Natural killer cell (primary cell): ENCODE results near the gene GABPA. TPM values are rescaled to one million over a fixed set of nuclear protein-coding genes. Genes with fewer than 3 reads are reported as not detected.
A peak's percentile ranks its signal among the peaks of the same experiment; 100 is the strongest.
"Not testable (repeated sequence)": the region's sequence is repeated elsewhere in the genome, so short reads cannot be mapped to it uniquely, and the experiment has no call there.

Experiments used
- ATAC-seq, 3 donors: fragments of 150-1000 bp in 2 of 3; fragments of 200-7000 bp in 1 of 3; cut with Tn5 transposase; 1 replicate in 1 of 3; 2 replicates in 2 of 3; pipeline ENCODE4 v1.10.0; 2021; ENCODE audit warnings: mild to moderate bottlenecking in 2 of 3, moderate library complexity in 2 of 3
- DNase-seq, 2 donors: peaks; one replicate each; pipeline versions ENCODE4 v3.0.0 to v3.0.0-alpha.2; 2013 to 2021; ENCODE audit warnings: mixed read lengths in 1 of 2
- H3K27ac ChIP-seq: one replicate; pipeline ENCODE4 v1.5.1; 2013; ENCODE audit warnings: mild to moderate bottlenecking, low read length
- H3K27me3 ChIP-seq: one replicate; pipeline ENCODE4 v1.6.1; 2013; ENCODE audit warnings: low read length; ENCODE audit not compliant: control insufficient read depth, insufficient read depth
- H3K36me3 ChIP-seq: one replicate; pipeline ENCODE4 v1.6.1; 2013; ENCODE audit warnings: low read length; ENCODE audit not compliant: control insufficient read depth, insufficient read depth
- H3K4me1 ChIP-seq: one replicate; pipeline ENCODE4 v1.6.1; 2013; ENCODE audit warnings: low read length; ENCODE audit not compliant: control insufficient read depth, insufficient read depth
- H3K4me3 ChIP-seq: one replicate; pipeline ENCODE4 v1.5.1; 2013; ENCODE audit warnings: low read length
- H3K9me3 ChIP-seq: one replicate; pipeline ENCODE4 v1.6.1; 2013; ENCODE audit warnings: low read length; ENCODE audit not compliant: control insufficient read depth, insufficient read depth
- H3K27ac Mint-ChIP-seq, 2 donors: one replicate each; pipeline ENCODE4 v1.8.0; 2022; ENCODE audit warnings: mild to moderate bottlenecking in 2 of 2, mixed read lengths in 2 of 2, moderate library complexity in 1 of 2
- H3K27me3 Mint-ChIP-seq, 2 donors: one replicate each; pipeline ENCODE4 v1.8.0; 2022; ENCODE audit warnings: low read depth in 2 of 2, mixed read lengths in 2 of 2
- H3K36me3 Mint-ChIP-seq: one replicate; pipeline ENCODE4 v1.8.0; 2022; ENCODE audit warnings: mixed read lengths
- H3K4me1 Mint-ChIP-seq, 2 donors: one replicate each; pipeline ENCODE4 v1.8.0; 2022; ENCODE audit warnings: mixed read lengths in 2 of 2
- H3K4me3 Mint-ChIP-seq: one replicate; pipeline ENCODE4 v1.8.0; 2022; ENCODE audit warnings: mild to moderate bottlenecking, moderate library complexity, mixed read lengths
- H3K9me3 Mint-ChIP-seq, 2 donors: one replicate each; pipeline ENCODE4 v1.8.0; 2022; ENCODE audit warnings: mixed read lengths in 2 of 2
- WGBS: methylation state at CpG from one replicate; pipeline ENCODE4 v1.1.7; 2013; ENCODE audit warnings: missing lambda C conversion rate; ENCODE audit not compliant: insufficient coverage; 5-methylcytosine and 5-hydroxymethylcytosine counted together
- intact Hi-C: fragments of 100-400 bp; cut with micrococcal nuclease; formaldehyde crosslinking; loops from one replicate; pipeline ENCODE4 v1.14.2; 2022
- total RNA-seq, 4 donors: library from RNA; stranded (reverse); fragments of 120-200 nt in 1 of 4; gene quantifications; one replicate each; pipeline versions ENCODE4 v1.2.3 to v1.2.4, GENCODE V29; 2013 to 2022
- TF ChIP-seq, protein P1 (sequence below): fragments of 200-600 bp; IDR thresholded peaks from one replicate; pipeline ENCODE4 v1.8.0; 2022; ENCODE audit warnings: antibody characterized with exemption

Gene GABPA
- total RNA-seq, 3 donors from 2014 or later (not counting 1 experiment from before 2014, with no cell fraction given), result 25.2 to 29.3 (median 27.7) TPM

DNA sequence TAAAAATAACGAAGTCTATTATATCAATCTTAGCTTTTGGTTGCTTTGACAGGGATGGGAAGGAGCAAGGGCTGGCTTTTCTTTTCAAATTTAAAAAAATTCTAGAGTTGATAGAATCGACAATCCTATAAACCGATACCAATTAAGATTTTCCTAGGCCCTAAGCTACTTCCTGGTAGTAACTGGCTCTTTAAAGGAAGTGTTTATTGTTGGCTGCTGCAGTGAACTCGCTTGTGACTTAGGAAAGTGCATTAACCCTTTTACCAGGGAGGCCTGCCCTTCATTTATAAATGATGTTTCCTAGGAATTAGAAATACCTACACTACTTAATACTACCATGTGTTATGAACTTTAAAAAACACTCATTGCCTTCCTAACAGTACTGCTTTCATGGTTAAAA, 33.2 kb upstream of the GABPA start:
- H3K9me3 Mint-ChIP-seq, result no peaks in the 10 kb centered on the region
- Histone ChIP-seq H3K4me3 (no peak overlapping the region), H3K36me3 (no peaks in the 10 kb centered on the region), H3K9me3 (no peaks in the 10 kb centered on the region), H3K4me1 (no peaks in the 10 kb centered on the region), H3K27me3 (no peaks in the 10 kb centered on the region), H3K27ac (no peak overlapping the region)
- H3K27ac Mint-ChIP-seq, result no peak overlapping the region
- intact Hi-C loops, result no loop called here
- TF ChIP-seq, protein P1, sequence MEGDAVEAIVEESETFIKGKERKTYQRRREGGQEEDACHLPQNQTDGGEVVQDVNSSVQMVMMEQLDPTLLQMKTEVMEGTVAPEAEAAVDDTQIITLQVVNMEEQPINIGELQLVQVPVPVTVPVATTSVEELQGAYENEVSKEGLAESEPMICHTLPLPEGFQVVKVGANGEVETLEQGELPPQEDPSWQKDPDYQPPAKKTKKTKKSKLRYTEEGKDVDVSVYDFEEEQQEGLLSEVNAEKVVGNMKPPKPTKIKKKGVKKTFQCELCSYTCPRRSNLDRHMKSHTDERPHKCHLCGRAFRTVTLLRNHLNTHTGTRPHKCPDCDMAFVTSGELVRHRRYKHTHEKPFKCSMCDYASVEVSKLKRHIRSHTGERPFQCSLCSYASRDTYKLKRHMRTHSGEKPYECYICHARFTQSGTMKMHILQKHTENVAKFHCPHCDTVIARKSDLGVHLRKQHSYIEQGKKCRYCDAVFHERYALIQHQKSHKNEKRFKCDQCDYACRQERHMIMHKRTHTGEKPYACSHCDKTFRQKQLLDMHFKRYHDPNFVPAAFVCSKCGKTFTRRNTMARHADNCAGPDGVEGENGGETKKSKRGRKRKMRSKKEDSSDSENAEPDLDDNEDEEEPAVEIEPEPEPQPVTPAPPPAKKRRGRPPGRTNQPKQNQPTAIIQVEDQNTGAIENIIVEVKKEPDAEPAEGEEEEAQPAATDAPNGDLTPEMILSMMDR, result no peak
- DNase-seq, result no peak
- ATAC-seq, result no peak
- H3K4me3 Mint-ChIP-seq, result no peak overlapping the region
- no CpG with 5 or more reads among the region's 4 CpGs for WGBS
- no peaks in the 10 kb centered on the region for H3K27me3 Mint-ChIP-seq
- H3K36me3 Mint-ChIP-seq, result no peaks in the 10 kb centered on the region
- no peaks in the 10 kb centered on the region for H3K4me1 Mint-ChIP-seq

DNA sequence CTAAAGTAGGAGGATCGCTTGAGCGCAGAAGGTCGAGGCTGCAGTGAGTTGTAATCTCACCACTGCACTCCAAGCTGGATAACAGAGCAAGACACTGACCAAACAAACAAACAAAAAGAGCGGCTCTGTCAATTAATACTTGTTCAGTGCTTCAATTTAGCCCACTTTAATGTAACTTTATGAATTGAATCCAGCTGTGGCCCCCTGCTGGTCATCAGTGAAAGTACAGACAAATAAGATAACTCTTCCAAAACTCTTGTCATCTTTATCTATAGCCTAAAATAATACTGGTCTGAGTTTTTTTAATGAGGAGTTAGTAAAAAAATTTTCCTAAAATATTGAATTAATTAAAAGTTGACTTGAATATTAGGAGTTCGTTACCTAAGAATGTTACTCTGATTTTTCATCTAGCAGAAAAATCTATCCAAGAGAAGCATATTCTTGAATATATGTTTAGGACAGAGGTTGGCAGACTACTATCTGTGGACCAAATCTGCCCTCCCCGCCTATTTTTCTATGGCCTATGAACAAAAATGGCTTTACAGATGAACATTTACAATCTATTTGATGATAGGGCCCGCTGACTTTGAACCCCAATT, 26.2 kb upstream of the GABPA start:
- Mint-ChIP-seq H3K4me3 (no peak overlapping the region), H3K4me1 (no peaks in the 10 kb centered on the region), H3K9me3 (no peaks in the 10 kb centered on the region), H3K36me3 (no peaks in the 10 kb centered on the region), H3K27ac (no peak overlapping the region), H3K27me3 (no peaks in the 10 kb centered on the region)
- ATAC-seq, result peak in 2 of 3 donors; percentile 60 to 61
- Histone ChIP-seq H3K36me3 (no peaks in the 10 kb centered on the region), H3K9me3 (no peaks in the 10 kb centered on the region), H3K4me1 (no peaks in the 10 kb centered on the region), H3K27ac (no peak overlapping the region), H3K27me3 (no peaks in the 10 kb centered on the region), H3K4me3 (no peak overlapping the region)
- peak; percentile 20 to 78 for DNase-seq
- 66% methylated on average over 5 of the region's 7 CpGs for WGBS
- intact Hi-C loops, result loop anchor here (1.0 kb wide), 1 partner anchor 100 kb away; no protein-coding TSS in a partner anchor
- TF ChIP-seq, protein P1, result peak; percentile 96

DNA sequence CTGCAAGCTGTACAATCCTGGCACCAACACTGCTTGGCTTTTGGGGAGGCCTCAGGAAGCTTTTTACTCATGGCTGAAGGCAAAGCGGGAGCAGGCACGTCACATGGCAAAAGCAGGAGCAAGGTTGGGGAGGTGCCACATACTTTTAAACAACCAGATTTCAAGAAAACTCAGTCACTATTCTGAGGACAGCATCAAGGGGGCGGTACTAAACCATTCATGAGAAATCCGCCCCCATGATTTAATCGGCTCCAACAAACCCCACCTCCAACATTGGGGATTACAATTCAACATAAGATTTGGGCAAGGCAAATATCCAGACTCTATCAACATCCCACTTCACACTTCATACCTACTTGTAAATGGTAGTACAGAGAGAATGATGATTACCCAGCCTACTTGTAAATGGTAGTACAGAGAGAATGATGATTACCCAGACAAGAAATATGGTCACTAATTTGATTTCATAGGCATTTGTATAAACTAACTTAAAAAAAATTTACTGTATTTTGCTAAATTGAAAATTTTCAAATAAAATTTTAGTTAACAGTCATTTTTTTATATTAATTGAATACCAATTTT, 25.0 kb upstream of the GABPA start:
- no peaks in the 10 kb centered on the region for H3K27me3 ChIP-seq
- H3K4me1 ChIP-seq, result no peaks in the 10 kb centered on the region
- no peaks in the 10 kb centered on the region for H3K36me3 ChIP-seq
- intact Hi-C loops, result no loop called here
- H3K9me3 ChIP-seq, result no peaks in the 10 kb centered on the region
- no peak overlapping the region for H3K27ac ChIP-seq
- no peak for DNase-seq
- Mint-ChIP-seq H3K27ac (no peak overlapping the region), H3K9me3 (no peaks in the 10 kb centered on the region), H3K36me3 (no peaks in the 10 kb centered on the region), H3K4me1 (no peaks in the 10 kb centered on the region), H3K4me3 (no peak overlapping the region), H3K27me3 (no peaks in the 10 kb centered on the region)
- ATAC-seq, result no peak
- WGBS, result 95% methylated on average over 5 of the region's 5 CpGs
- H3K4me3 ChIP-seq, result no peak overlapping the region
- TF ChIP-seq, protein P1, result no peak

DNA sequence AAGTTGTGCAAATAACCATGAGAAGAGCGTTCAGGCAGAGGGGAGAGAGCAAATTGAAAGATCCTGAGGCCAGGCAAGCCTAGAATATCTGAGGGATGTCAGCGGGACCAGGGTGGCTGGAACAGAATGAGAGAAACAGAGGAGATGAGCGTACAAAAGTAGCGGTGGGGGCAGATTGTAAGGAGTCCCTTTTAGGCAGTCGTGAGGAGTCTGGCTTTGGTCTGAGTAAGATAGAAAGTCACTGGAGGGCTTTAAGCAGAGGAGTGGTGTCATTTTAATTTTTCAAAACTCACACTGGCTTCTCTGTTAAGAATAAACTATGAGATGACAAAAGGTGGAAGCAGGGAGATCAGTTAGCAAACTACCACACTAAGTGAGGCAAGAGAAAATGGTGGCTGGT, 24.2 kb upstream of the GABPA start:
- H3K4me3 ChIP-seq, result no peak overlapping the region
- Mint-ChIP-seq H3K36me3 (no peaks in the 10 kb centered on the region), H3K9me3 (no peaks in the 10 kb centered on the region), H3K4me3 (no peak overlapping the region), H3K4me1 (no peaks in the 10 kb centered on the region), H3K27ac (no peak overlapping the region), H3K27me3 (no peaks in the 10 kb centered on the region)
- no peaks in the 10 kb centered on the region for H3K4me1 ChIP-seq
- intact Hi-C loops, result no loop called here
- H3K36me3 ChIP-seq, result no peaks in the 10 kb centered on the region
- DNase-seq, result no peak
- no peak overlapping the region for H3K27ac ChIP-seq
- no peaks in the 10 kb centered on the region for H3K27me3 ChIP-seq
- H3K9me3 ChIP-seq, result no peaks in the 10 kb centered on the region
- TF ChIP-seq, protein P1, result no peak
- no peak for ATAC-seq
- WGBS, result 85% methylated on average over 5 of the region's 5 CpGs

DNA sequence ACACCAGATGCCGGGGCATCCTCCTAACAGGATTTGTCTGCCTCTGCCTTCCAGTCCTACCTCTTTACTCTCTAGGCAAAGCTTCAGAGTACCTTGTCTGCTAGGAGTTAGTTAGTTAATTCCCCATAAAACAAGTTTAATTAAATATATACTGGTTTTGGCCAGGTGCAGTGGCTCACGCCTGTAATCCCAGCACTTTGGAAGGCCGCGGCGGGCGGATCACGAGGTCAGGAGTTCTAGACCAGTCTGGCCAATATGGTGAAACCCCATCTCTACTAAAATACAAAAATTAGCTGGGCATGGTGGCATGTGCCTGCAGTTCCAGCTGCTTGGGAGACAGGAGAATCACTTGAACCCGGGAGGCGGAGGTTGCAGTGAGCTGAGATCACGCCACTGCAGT, 20.7 kb upstream of the GABPA start:
- H3K4me1 ChIP-seq, intact Hi-C loops, H3K36me3 ChIP-seq, H3K9me3 ChIP-seq, H3K27me3 ChIP-seq, ATAC-seq, H3K4me1 Mint-ChIP-seq, H3K36me3 Mint-ChIP-seq, H3K9me3 Mint-ChIP-seq, H3K27ac Mint-ChIP-seq, H3K27ac ChIP-seq, H3K4me3 ChIP-seq, H3K4me3 Mint-ChIP-seq, DNase-seq, H3K27me3 Mint-ChIP-seq: not testable (repeated sequence)
- 99% methylated on average over 9 of the region's 10 CpGs for WGBS
